DND-41 (cell line): Measurements from ENCODE around the gene HOXC11.

Source experiments
- ATAC-seq: fragments of 200-7000 bp; cut with Tn5 transposase; 3 replicates; pipeline ENCODE4 v1.9.1; 2021; ENCODE audit warnings: low read depth; ENCODE audit not compliant: insufficient read depth
- DNase-seq: peaks from one replicate; pipeline ENCODE4 v3.0.0-alpha.2; 2020
- H2AFZ ChIP-seq: 2 replicates; pipeline ENCODE4 v1.6.0; 2012; ENCODE audit warnings: low read depth, low read length
- H3K27ac ChIP-seq: 2 replicates; pipeline ENCODE4 v1.5.1; 2012; ENCODE audit warnings: low read length, inconsistent platforms
- H3K27me3 ChIP-seq: fragments of 200-600 bp; sonication (generic); 2 replicates; pipeline ENCODE4 v1.6.0; 2012; ENCODE audit warnings: low read length, mild to moderate bottlenecking, inconsistent platforms; ENCODE audit not compliant: insufficient read depth, poor library complexity
- H3K36me3 ChIP-seq: 2 replicates; pipeline ENCODE4 v1.5.1; 2012; ENCODE audit warnings: low read length, inconsistent platforms; ENCODE audit not compliant: insufficient read depth
- H3K4me1 ChIP-seq: 2 replicates; pipeline ENCODE4 v1.5.1; 2012; ENCODE audit warnings: mild to moderate bottlenecking, low read length; ENCODE audit not compliant: insufficient read depth
- H3K4me2 ChIP-seq: 2 replicates; pipeline ENCODE4 v1.6.0; 2012; ENCODE audit warnings: mild to moderate bottlenecking, moderate library complexity, low read length, inconsistent platforms; ENCODE audit not compliant: insufficient read depth
- H3K4me3 ChIP-seq, 2 experiments: fragments of 200-600 bp in 1 of 2; shearing (Covaris generic) in 1 of 2; 2 replicates each; pipeline ENCODE4 v1.5.1; 2012 to 2016; ENCODE audit warnings: inconsistent platforms in 2 of 2, low read length in 2 of 2, mild to moderate bottlenecking in 2 of 2, low read depth in 1 of 2, moderate library complexity in 1 of 2
- H3K79me2 ChIP-seq: 2 replicates; pipeline ENCODE4 v1.6.0; 2012; ENCODE audit warnings: low read length, inconsistent platforms; ENCODE audit not compliant: insufficient read depth
- H3K9ac ChIP-seq: 2 replicates; pipeline ENCODE4 v1.6.0; 2012; ENCODE audit warnings: low read depth, mild to moderate bottlenecking, inconsistent platforms, low read length, moderate library complexity
- H3K9me3 ChIP-seq: 2 replicates; pipeline ENCODE4 v1.5.1; 2012; ENCODE audit warnings: low read length, moderate library complexity, mild to moderate bottlenecking, inconsistent platforms; ENCODE audit not compliant: insufficient read depth, severe bottlenecking
- H4K20me1 ChIP-seq: 2 replicates; pipeline ENCODE4 v1.6.0; 2012; ENCODE audit warnings: low read length; ENCODE audit not compliant: insufficient read depth
- CTCF ChIP-seq: IDR thresholded peaks from 2 replicates; pipeline ENCODE4 v1.5.1; 2012; ENCODE audit warnings: borderline replicate concordance, low read length, moderate library complexity, mild to moderate bottlenecking; ENCODE audit not compliant: poor library complexity, severe bottlenecking; ENCODE audit errors: extremely low read depth
- EZH2 ChIP-seq: IDR thresholded peaks from 3 replicates; pipeline ENCODE4 v1.6.1; 2012; ENCODE audit warnings: borderline replicate concordance, low read depth, mild to moderate bottlenecking, moderate library complexity, low read length, inconsistent platforms; ENCODE audit not compliant: severe bottlenecking

HOXC11 gene

DNA sequence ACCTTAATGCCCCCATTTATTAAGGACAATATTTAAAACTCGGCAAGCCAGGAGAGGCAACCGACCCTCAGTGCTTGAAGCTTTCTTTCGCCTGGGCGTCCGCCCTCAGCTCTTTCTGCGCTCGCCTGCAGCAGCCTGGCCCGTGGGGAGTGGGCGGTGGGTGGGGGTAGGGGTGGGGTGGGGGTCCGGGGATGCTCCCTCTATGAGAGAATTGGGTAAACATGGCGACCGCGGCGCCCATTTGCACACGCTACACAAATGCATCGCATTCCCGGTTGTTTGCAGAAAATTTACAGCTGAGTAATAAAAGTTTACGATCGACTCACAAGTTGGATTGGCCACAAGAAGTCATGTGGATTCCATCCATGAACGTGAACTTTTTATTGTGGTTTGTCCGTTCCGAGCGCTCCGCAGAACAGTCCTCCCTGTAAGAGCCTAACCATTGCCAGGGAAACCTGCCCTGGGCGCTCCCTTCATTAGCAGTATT, 43.6 kb downstream of the HOXC11 start:
- ATAC-seq = no peak
- Histone ChIP-seq H3K4me1 (peaks cover 17% of the 10 kb centered on the region), H2AFZ (no peak overlapping the region), H3K27me3 (peaks cover 42% of the 10 kb centered on the region), H3K79me2 (0 out of 2 replicates have a peak, but pooled peaks cover 3% of the 10 kb centered on the region), H3K27ac (no peak overlapping the region), H4K20me1 (no peaks in the 10 kb centered on the region), H3K4me3 (peak overlapping the region in 1 of 2 experiments; percentile 63; a peak in 1 of 4 replicates), H3K9me3 (no peaks in the 10 kb centered on the region), H3K36me3 (no peaks in the 10 kb centered on the region), H3K9ac (no peak overlapping the region; the same call in 1 of the 2 replicates), H3K4me2 (peak overlapping the region; percentile 73; the same call in 1 of the 2 replicates)
- DNase-seq = no peak
- TF ChIP-seq CTCF (no peak), EZH2 (no peak)

- H3K27me3 ChIP-seq = peaks cover 43% of the 10 kb centered on the region
- 0 out of 2 replicates have a peak, but pooled peaks cover 3% of the 10 kb centered on the region for H3K79me2 ChIP-seq
- TF ChIP-seq CTCF = peak; percentile 16
- no peak for TF ChIP-seq EZH2
- H3K27ac ChIP-seq = peak overlapping the region; percentile 68
- H3K4me3 ChIP-seq = peak overlapping the region; percentile 28 to 63; a peak in 3 of 4 replicates
- no peaks in the 10 kb centered on the region for H3K36me3 ChIP-seq
- peak overlapping the region; percentile 87 for H3K9ac ChIP-seq
- no peaks in the 10 kb centered on the region for H3K9me3 ChIP-seq
- DNase-seq (no peak), ATAC-seq (peak; percentile 46)
- H2AFZ ChIP-seq = peak overlapping the region; percentile 83
- H3K4me2 ChIP-seq = peak overlapping the region; percentile 73
- H4K20me1 ChIP-seq = no peaks in the 10 kb centered on the region
- H3K4me1 ChIP-seq = peaks cover 17% of the 10 kb centered on the region
Measured at GRCh38 chr12:54017027-54017788, 44.3 kb downstream of the HOXC11 start.

DNA sequence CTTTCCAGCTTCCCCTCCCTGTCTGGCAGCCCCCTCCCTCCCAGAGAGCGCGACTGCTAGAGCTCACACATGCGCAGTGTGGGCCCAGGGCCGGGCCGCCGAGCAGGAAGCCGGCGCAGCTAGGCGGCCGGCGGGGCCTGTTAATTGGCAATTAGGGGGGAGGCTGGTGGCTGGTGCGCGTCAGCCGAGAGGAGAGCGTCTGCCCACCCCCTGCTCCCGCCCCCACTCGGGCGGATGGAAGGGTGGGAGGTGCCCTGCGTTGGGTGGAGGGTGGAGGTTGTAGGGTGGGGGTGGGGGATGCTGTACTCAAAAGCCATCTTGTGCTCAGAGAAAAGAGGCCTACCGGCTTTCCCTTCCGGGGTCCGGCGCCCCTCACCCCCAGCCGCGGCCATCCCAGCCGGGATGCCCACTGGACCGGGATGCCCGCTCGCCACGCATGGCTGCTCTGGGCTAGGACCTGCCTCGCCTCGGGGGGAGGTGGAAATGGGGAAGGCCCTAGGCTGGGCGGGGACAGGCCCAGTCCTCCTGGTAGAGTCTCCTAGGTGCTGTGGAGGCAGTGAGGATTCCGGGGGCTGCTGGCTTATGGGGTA, 45.0 kb downstream of the HOXC11 start:
- TF ChIP-seq CTCF (no peak), EZH2 (no peak)
- DNase-seq (peak; percentile 98), ATAC-seq (peak; percentile 92)
- Histone ChIP-seq H2AFZ (peak overlapping the region; percentile 94), H3K79me2 (0 out of 2 replicates have a peak, but pooled peaks cover 3% of the 10 kb centered on the region), H4K20me1 (no peaks in the 10 kb centered on the region), H3K4me2 (peak overlapping the region; percentile 73), H3K4me3 (peak overlapping the region; percentile 39 to 63; a peak in 3 of 4 replicates), H3K36me3 (no peaks in the 10 kb centered on the region), H3K9me3 (no peaks in the 10 kb centered on the region), H3K27ac (peak overlapping the region; percentile 95), H3K27me3 (peaks cover 44% of the 10 kb centered on the region), H3K4me1 (peaks cover 17% of the 10 kb centered on the region), H3K9ac (peak overlapping the region; percentile 87)
